Measurements from ENCODE around the gene SOS1. TPM values are rescaled to one million over a fixed set of nuclear protein-coding genes. Genes with fewer than 3 reads are reported as not detected.
A peak's percentile ranks its signal among the peaks of the same experiment; 100 is the strongest.

Gene SOS1
- total RNA-seq, 1 donor from 2014 or later = 11.7 TPM

DNA sequence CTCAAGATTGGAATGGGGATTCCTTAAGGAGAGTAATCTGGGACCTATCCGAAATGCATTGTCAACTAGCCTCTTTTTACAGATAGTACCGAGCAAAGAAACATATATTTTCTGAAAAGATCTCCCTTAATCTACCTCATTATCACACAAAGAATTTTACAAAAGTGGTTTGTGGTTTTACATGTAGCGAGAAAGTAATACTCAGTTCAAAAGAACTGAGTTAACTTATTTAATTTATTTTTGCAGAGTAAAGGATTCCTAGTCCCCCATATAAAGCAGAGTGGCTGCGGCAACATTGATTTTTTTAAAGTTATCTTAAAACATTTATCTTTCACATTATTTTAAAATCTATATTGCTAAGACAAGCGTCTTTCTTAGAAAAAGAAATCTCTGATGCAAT lies 15.9 kb upstream of the SOS1 start:
- no peak overlapping the region for H3K4me3 ChIP-seq (ENCODE audit: low read depth, low read length)
- DNase-seq (ENCODE audit: low read depth) = no peak
- TF ChIP-seq, protein P1, sequence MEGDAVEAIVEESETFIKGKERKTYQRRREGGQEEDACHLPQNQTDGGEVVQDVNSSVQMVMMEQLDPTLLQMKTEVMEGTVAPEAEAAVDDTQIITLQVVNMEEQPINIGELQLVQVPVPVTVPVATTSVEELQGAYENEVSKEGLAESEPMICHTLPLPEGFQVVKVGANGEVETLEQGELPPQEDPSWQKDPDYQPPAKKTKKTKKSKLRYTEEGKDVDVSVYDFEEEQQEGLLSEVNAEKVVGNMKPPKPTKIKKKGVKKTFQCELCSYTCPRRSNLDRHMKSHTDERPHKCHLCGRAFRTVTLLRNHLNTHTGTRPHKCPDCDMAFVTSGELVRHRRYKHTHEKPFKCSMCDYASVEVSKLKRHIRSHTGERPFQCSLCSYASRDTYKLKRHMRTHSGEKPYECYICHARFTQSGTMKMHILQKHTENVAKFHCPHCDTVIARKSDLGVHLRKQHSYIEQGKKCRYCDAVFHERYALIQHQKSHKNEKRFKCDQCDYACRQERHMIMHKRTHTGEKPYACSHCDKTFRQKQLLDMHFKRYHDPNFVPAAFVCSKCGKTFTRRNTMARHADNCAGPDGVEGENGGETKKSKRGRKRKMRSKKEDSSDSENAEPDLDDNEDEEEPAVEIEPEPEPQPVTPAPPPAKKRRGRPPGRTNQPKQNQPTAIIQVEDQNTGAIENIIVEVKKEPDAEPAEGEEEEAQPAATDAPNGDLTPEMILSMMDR (conservative IDR thresholded peaks at IDR 0.05; ENCODE audit: low read depth, low read length) = no peak

DNA sequence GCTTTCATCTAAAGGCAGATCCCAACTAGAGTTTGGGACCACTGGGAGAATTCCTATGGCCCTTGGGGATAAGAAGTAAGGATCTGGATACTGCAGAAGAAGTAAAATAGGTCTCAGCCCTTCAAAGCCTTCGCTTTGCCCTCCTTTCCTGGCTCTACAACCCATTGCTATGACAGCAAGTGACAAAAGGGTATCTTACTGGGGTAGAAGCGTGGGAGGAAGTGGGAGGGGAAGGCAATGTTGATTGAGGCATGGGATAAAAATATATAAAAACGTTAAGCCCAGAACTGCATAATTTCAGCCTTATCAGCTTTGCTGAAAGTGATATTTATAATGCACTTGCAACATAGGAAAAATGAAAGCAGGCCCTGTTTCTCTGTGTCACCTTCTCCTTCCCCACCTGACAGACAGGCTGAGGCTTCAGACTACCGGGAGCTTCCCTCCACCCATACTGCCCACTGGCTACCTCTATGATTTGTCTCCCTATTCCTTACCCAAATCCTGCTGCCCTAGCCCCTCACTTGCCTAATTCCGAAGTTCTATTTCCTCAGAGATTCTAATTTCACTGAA lies 14.9 kb upstream of the SOS1 start:
- TF ChIP-seq, protein P1 (conservative IDR thresholded peaks at IDR 0.05; ENCODE audit: low read depth, low read length) = no peak
- DNase-seq (ENCODE audit: low read depth) = no peak
- no peak overlapping the region for H3K4me3 ChIP-seq (ENCODE audit: low read depth, low read length)

DNA sequence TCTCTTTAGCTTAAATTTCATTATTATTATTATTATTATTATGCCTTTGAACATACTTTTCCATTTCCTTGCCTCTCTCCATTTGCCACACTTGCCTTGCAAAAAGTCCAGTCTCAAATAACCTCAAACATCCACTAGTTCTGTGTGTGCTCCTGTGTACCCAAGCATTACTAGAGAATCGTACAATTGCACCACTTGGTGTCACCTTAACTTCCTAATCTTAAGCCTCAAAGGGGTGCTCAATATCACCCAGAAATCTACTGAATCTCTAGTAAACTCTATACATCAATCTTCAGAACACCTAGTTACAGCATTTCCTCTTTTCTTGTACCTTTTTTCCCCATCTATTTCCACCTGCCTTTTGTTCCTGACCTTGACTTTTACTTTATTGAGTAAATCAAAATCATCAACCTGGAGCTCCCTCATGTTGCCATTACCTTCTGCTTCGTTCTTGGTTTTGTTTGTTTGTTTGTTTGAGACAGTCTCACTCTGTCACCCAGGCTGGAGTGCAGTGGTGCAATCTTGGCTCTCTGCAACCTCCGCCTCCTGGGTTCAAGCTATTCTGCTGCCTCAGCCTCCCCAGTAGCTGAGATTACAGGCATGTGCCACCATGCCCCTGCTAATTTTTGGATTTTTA lies 12.5 kb upstream of the SOS1 start:
- TF ChIP-seq, protein P1 (conservative IDR thresholded peaks at IDR 0.05; ENCODE audit: low read depth, low read length) = no peak
- no peak overlapping the region for H3K4me3 ChIP-seq (ENCODE audit: low read depth, low read length)
- no peak for DNase-seq (ENCODE audit: low read depth)

DNA sequence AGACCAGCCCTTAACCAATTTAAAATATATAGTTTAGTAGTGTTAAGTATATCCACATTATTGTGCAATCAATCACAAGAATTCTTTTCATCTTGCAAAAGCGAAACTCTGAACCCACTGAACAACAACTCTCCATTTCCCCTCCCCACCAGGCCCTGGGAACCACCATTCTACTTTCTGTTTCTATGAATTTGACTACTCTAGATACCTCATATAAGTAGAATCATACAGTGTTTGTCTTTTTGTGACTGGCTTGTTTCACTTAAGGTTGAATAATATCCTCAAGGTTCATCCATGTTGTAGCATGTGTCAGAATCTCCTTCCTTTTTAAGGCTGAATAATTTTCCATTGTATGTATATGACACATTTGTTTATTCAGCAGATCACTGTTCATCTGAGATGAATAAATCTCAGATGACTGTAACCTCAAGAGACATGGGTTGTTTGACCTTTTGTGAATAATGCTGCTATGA lies 8.1 kb upstream of the SOS1 start:
- TF ChIP-seq, protein P1 (conservative IDR thresholded peaks at IDR 0.05; ENCODE audit: low read depth, low read length) = no peak
- no peak for DNase-seq (ENCODE audit: low read depth)
- H3K4me3 ChIP-seq (ENCODE audit: low read depth, low read length) = no peak overlapping the region

DNA sequence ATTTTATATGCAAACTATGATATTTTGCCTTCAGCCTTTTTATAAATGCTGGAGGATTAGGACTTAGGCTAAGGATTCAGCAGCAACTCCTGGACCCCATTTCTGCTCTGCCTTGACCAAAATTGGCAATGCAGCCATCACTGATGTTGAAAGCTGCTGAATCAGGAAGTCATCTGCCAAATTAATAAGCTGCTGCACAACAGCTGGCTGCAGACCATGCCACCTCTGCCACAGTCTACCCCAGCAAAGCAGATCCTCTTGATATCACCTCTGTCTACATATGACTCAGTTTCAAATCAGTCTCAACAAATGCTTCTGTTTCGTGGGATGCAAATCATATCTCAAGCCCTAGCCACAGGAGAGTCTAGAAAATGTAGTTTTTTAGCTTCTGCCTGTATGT lies 7.1 kb upstream of the SOS1 start:
- no peak overlapping the region for H3K4me3 ChIP-seq (ENCODE audit: low read depth, low read length)
- no peak for DNase-seq (ENCODE audit: low read depth)
- TF ChIP-seq, protein P1 (conservative IDR thresholded peaks at IDR 0.05; ENCODE audit: low read depth, low read length) = no peak

DNA sequence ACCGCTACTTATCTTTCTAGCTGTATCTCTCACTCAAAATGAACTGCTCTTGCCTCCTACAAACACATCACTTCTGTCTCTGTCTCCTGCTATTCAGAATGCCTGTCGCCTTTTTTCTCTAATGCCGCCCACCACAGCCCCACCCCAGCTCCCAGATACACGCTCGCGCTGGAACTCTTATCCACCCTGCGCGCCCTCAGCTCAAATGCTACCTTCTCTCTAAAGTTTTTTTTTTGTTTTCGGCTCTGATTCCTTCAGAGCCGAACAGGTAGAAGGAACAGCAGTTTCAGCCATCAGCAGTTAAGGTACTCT lies 3.9 kb upstream of the SOS1 start:
- TF ChIP-seq, protein P1 (conservative IDR thresholded peaks at IDR 0.05; ENCODE audit: low read depth, low read length) = no peak
- no peak for DNase-seq (ENCODE audit: low read depth)
- peak overlapping the region; percentile 90 for H3K4me3 ChIP-seq (ENCODE audit: low read depth, low read length)
